Kidney (tissue), 14 donors: ENCODE measurements around the gene CNOT4. TPM values are rescaled to one million over a fixed set of nuclear protein-coding genes. Genes with fewer than 3 reads are reported as not detected.

Experiments used
- DNase-seq, 5 donors: peaks; one replicate each; pipeline ENCODE4 v3.0.0-alpha.2; 2013 to 2020
- FAIRE-seq: peaks from 2 replicates; lab custom pipeline; 2012; peaks lifted over from hg19 to GRCh38; lab: Jason Lieb, UNC
- H3K27ac ChIP-seq, 2 donors: one replicate each; pipeline ENCODE4 v1.7.0; 2013; ENCODE audit warnings: low read depth in 2 of 2, low read length in 2 of 2, inconsistent platforms in 1 of 2
- H3K27me3 ChIP-seq: one replicate; pipeline ENCODE4 v1.7.1; 2013; ENCODE audit warnings: low read length, inconsistent platforms; ENCODE audit not compliant: control insufficient read depth, insufficient read depth
- H3K36me3 ChIP-seq, 3 donors: one replicate each; pipeline versions ENCODE4 v1.7.0 to v1.7.1; 2013; ENCODE audit warnings: low read length in 3 of 3, control low read depth in 1 of 3, inconsistent platforms in 1 of 3; ENCODE audit not compliant: insufficient read depth in 3 of 3, control insufficient read depth in 2 of 3
- H3K4me1 ChIP-seq, 3 donors: one replicate each; pipeline versions ENCODE4 v1.7.0 to v1.7.1; 2013; ENCODE audit warnings: low read length in 3 of 3, inconsistent platforms in 1 of 3, low read depth in 1 of 3; ENCODE audit not compliant: control insufficient read depth in 2 of 3, insufficient read depth in 2 of 3
- H3K4me3 ChIP-seq, 3 donors: one replicate each; pipeline versions ENCODE4 v1.7.0 to v1.8.1; 2013; ENCODE audit warnings: low read length in 3 of 3, control low read depth in 1 of 3, inconsistent platforms in 1 of 3
- H3K9ac ChIP-seq, 3 donors: one replicate each; pipeline versions ENCODE4 v1.7.0 to v1.7.1; 2013; ENCODE audit warnings: low read length in 3 of 3, control low read depth in 1 of 3, inconsistent platforms in 1 of 3
- H3K9me3 ChIP-seq, 3 donors: one replicate each; pipeline versions ENCODE4 v1.7.0 to v1.7.1; 2013; ENCODE audit warnings: low read length in 3 of 3, control low read depth in 1 of 3, inconsistent platforms in 1 of 3; ENCODE audit not compliant: control insufficient read depth in 2 of 3, insufficient read depth in 1 of 3
- intact Hi-C: fragments of 100-400 bp; cut with DNase I; formaldehyde crosslinking; loops from one replicate; pipeline ENCODE4 v1.11.1; 2022
- polyA plus RNA-seq: library from polyadenylated mRNA; stranded (reverse); fragments of 350-450 nt; fragmentation: Illumina TruSeq; extraction: RNeasy Lipid Tissue Mini Kit (QIAGEN cat#74804); gene quantifications from one replicate; pipeline ENCODE4 v1.2.3, GENCODE V29; 2014; ENCODE audit warnings: low read depth, low replicate concordance; ENCODE audit not compliant: insufficient read depth
- total RNA-seq: library from RNA; stranded (reverse); fragmentation: NEBNext Ultra II Directional; extraction: Animal tissue kit (Norgen Biotek cat#: 25700); gene quantifications from one replicate; pipeline ENCODE4 v1.2.1, GENCODE V29; 2021
- TF ChIP-seq, protein P1 (sequence below): IDR thresholded peaks from 3 replicates; pipeline ENCODE4 v1.5.1; 2012; ENCODE audit warnings: mild to moderate bottlenecking, moderate library complexity, borderline replicate concordance; ENCODE audit not compliant: insufficient read depth; ENCODE audit errors: extremely low read depth
- donor health status: control.
- donor health status: control.
- donor health status: control.
- donor health status: control.
- donor health status: control.
- donor health status: DM: yes; HTN: yes; CAD: no.
- donor health status: Normal renal cell carcinoma (clear cell type).

The CNOT4 gene
- total and polyA plus RNA-seq, 2 donors from 2014 or later = 8.4 to 26.2 TPM

GRCh38 chr7:135341049-135341448, 168.9 kb downstream of the CNOT4 start:
- no peak overlapping the region for H3K9ac ChIP-seq
- FAIRE-seq = no peak
- TF ChIP-seq, protein P1, sequence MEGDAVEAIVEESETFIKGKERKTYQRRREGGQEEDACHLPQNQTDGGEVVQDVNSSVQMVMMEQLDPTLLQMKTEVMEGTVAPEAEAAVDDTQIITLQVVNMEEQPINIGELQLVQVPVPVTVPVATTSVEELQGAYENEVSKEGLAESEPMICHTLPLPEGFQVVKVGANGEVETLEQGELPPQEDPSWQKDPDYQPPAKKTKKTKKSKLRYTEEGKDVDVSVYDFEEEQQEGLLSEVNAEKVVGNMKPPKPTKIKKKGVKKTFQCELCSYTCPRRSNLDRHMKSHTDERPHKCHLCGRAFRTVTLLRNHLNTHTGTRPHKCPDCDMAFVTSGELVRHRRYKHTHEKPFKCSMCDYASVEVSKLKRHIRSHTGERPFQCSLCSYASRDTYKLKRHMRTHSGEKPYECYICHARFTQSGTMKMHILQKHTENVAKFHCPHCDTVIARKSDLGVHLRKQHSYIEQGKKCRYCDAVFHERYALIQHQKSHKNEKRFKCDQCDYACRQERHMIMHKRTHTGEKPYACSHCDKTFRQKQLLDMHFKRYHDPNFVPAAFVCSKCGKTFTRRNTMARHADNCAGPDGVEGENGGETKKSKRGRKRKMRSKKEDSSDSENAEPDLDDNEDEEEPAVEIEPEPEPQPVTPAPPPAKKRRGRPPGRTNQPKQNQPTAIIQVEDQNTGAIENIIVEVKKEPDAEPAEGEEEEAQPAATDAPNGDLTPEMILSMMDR = peak; percentile 10

DNA sequence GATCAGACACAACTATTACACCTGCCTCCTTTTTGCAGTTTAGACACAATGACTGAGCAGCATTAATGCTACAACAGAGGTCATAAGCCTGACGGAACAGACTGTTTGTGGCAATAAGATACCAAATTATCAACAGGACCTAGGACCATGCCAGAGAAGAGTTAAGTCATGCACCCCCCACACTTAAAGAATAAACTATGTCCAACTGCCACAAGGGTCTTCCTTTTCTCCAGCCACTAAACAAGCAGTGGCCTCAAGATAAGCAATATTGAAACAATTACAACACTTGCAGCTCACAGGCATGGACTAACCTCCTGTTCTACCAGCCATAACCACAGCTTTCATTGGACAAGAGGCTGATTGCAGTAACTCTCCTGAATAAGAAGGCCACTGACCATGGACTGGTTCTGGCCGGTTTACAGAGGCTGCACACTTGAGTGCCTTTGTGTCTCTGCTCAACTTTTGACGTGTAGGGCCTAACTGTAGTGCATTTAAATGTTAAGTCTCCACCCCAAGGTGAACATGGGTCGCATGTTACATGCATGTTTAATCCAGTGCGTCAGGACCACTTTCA, 171.8 kb downstream of the CNOT4 start:
- H3K9ac ChIP-seq = no peak overlapping the region
- no peaks in the 10 kb centered on the region for H3K36me3 ChIP-seq
- H3K27ac ChIP-seq = no peak overlapping the region
- TF ChIP-seq, protein P1 = no peak
- H3K9me3 ChIP-seq = no peaks in the 10 kb centered on the region
- no peaks in the 10 kb centered on the region for H3K27me3 ChIP-seq
- DNase-seq (no peak), FAIRE-seq (no peak)
- intact Hi-C loops = no loop called here
- no peaks in the 10 kb centered on the region for H3K4me1 ChIP-seq
- no peak overlapping the region for H3K4me3 ChIP-seq

More at GRCh38 chr7:135341049-135341448, 168.9 kb downstream of the CNOT4 start:
- H3K27ac ChIP-seq = no peak overlapping the region
- H3K36me3 ChIP-seq = no peaks in the 10 kb centered on the region
- H3K4me3 ChIP-seq = no peak overlapping the region
- H3K27me3 ChIP-seq = no peaks in the 10 kb centered on the region
- intact Hi-C loops = no loop called here
- DNase-seq = no peak
- no peaks in the 10 kb centered on the region for H3K4me1 ChIP-seq
- no peaks in the 10 kb centered on the region for H3K9me3 ChIP-seq

- intact Hi-C loops = no loop called here
- FAIRE-seq = no peak
- TF ChIP-seq, protein P1 = no peak
Measured at GRCh38 chr7:135337506-135337905, 172.4 kb downstream of the CNOT4 start.

More at GRCh38 chr7:135337506-135337905, 172.4 kb downstream of the CNOT4 start:
- Histone ChIP-seq H3K27ac (no peak overlapping the region), H3K36me3 (no peaks in the 10 kb centered on the region), H3K9me3 (no peaks in the 10 kb centered on the region), H3K4me1 (no peaks in the 10 kb centered on the region), H3K9ac (no peak overlapping the region), H3K27me3 (no peaks in the 10 kb centered on the region), H3K4me3 (no peak overlapping the region)
- no peak for DNase-seq
